T47D (cell line): Measurements from ENCODE around the gene ABL2.
A peak's percentile ranks its signal among the peaks of the same experiment; 100 is the strongest.
"Not testable (repeated sequence)": the region's sequence is repeated elsewhere in the genome, so short reads cannot be mapped to it uniquely, and the experiment has no call there.

Experiments used
- DNase-seq, 2 experiments: peaks; one replicate each; pipeline versions ENCODE4 v3.0.0 to v3.0.0-alpha.2; 2011 to 2012; ENCODE audit warnings: low read depth in 1 of 2, low spot score in 1 of 2
- JUND ChIP-seq: IDR thresholded peaks from 2 replicates; pipeline ENCODE4 v1.6.1; 2012; ENCODE audit warnings: low read depth
- in situ Hi-C: cut with HindIII; loops from 2 replicates; pipeline ENCODE4 v1.10.0; 2016; ENCODE audit warnings: low sequenced_read_pairs, low pct_unique_long_range_greater_than_20kb

Gene ABL2

GRCh38 chr1:179237222-179237621 lies 7.7 kb upstream of the ABL2 start:
- DNase-seq: no peak
- in situ Hi-C loops: no loop called here
- no peak for TF ChIP-seq JUND

DNA sequence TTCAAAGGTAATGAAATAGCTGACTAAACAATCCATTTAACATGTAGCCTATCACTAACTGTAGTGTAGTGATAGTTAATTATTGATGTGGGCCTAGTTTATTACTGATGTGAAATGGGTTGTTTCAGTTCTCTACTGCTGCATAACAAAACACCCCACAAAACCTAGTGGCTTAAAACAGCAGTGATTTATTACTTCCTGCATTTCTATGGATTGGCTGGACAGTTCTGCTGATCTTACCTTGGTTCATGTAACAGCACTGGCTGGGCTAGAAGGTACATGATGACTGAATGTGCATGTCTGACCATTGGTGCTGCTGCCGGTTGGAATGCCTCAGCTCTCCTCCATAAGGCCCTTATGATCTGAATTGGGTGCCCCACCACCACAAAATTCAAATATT lies 5.4 kb upstream of the ABL2 start:
- TF ChIP-seq JUND: no peak
- in situ Hi-C loops: no loop called here
- DNase-seq: no peak

GRCh38 chr1:179231923-179232322 lies 2.4 kb upstream of the ABL2 start:
- in situ Hi-C loops: no loop called here
- TF ChIP-seq JUND: no peak
- no peak for DNase-seq

GRCh38 chr1:179230721-179231120 lies 1.2 kb upstream of the ABL2 start:
- in situ Hi-C loops: no loop called here
- no peak for DNase-seq
- no peak for TF ChIP-seq JUND

- no peak for DNase-seq
- TF ChIP-seq JUND: no peak
- in situ Hi-C loops: no loop called here
These were observed 774 bp upstream of the ABL2 start for GRCh38 chr1:179230251-179230650.

DNA sequence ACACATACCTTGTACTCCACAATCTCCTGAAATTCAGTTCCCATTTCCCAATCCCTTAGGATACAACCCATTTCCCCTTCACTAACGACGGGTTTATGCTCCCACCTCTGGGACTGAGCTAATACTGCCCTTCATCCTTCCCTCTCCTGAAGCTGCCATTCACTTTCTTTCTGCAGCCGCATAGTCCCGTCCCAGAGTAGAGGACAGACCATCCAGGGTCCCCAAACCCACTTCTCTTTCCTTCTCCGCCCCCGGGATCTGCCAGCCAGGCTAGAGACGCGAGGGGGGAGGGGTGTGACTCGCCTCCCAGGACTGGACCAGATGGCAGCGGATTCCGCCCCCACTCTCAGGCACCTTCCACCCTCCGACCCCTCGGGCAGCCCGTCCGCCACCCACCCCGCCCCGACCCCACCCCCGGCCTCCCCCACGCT lies 679 bp downstream of the ABL2 start:
- in situ Hi-C loops: no loop called here
- DNase-seq: peak; percentile 15 to 45

GRCh38 chr1:179226738-179227137 lies 2.7 kb downstream of the ABL2 start:
- no peak for TF ChIP-seq JUND
- DNase-seq: no peak
- in situ Hi-C loops: no loop called here

More for the DNA sequence above, 679 bp downstream of the ABL2 start:
- TF ChIP-seq JUND: no peak

DNA sequence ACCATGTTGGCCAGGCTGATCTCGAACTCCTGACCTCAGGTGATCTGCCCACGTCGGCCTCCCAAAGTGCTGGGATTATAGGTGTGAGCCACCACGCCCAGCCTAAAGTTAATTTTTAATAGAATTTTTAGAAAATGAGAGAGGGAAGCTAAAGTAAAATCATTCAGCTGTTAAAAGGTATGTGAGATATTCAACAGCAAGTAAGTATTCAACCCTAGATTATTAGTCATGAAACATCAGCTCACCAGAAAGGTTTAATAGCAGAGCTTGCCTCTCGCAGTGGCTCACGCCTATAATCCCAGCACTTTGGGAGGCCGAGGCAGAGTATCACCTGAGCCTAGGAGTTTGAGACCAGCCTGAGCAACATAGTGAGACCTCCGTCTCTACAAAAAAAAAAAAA lies 5.0 kb downstream of the ABL2 start:
- in situ Hi-C loops, DNase-seq: not testable (repeated sequence)

- DNase-seq, in situ Hi-C loops: not testable (repeated sequence)
These were observed 8.4 kb downstream of the ABL2 start for GRCh38 chr1:179221121-179221520.

DNA sequence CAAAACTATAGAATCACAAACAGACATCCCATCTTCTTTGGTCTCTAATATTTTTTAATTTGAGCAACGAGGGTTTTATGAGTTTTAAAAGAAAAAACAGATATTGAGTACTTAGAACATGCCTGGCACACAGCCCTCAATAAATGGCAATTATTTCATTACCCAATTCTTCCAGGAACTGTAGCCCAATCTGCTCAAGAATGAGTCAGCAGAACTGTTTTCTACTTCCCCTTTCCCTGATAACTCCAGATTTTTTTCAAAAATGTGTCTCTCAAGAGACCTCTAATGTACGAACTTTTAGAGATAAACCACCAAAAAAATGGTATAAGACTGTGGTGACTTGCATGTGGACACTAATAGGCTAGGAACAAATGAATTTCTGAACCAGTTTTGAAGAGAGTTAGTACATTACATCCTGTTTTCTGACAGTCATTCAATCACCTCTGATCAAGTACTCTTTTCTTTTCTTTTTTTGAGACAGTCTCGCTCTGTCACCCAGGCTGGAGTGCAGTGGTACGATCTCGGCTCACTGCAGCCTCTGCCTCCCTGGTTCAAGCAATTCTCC lies 11.5 kb downstream of the ABL2 start:
- in situ Hi-C loops: no loop called here
- TF ChIP-seq JUND: no peak
- DNase-seq: no peak

DNA sequence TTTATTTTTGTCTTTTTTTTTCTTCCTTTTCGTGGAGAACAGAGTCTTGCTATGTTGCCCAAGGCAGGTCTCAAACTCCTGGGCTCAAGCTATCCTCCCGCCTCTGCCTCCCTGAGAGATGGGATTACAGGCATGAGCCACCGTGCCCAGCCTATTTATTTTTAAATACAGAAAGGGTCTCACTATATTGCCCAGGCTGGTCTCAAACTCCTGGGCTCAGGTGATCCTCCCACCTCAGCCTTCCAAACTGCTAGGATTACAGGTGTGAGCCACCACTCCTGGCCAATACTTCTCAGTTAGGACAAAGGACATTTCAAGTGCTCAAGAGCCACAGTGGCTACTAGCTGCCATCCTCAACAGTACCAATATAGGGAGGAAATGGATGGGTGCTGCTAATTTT lies 16.2 kb downstream of the ABL2 start:
- DNase-seq, in situ Hi-C loops: not testable (repeated sequence)

DNA sequence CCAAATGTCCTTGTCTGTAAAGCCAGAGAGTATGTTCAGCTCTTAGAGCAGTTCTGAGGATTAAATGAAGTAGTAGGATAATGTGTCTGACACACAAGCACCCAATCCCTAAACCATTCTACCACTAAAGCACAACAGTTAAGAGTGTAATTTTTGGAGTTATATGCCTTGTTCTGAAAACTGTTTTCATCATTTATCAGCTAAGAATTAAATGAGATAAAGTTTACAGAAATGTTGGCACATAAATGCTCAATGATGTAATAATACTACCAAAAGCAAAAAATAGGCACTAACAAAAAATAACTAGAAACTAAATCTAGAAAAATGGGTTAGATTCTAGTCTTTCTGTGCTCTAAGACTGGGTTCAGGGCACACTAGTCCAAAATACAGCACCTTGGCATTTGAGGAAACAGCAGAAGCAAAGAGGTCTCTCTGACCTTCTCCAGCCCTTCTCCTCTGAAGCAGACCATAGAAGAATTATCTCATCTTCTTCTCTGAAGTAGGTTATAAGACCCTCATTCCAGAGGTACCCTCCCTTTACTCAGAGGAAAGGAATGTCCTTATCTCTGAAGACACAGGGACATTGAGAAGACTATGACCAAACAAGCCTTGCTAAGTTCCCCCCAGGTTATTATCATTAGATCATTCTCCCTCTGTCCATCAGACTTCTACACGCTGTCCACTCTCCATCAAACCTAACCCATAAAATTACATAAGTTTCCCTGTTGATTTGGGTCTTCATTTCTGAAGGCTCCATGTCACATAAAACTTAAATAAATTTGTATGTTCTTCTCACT lies 20.6 kb downstream of the ABL2 start:
- TF ChIP-seq JUND: no peak
- DNase-seq: no peak
- in situ Hi-C loops: no loop called here

- DNase-seq: no peak
- TF ChIP-seq JUND: no peak
- in situ Hi-C loops: no loop called here
These were observed 22.7 kb downstream of the ABL2 start for GRCh38 chr1:179206812-179207211.

DNA sequence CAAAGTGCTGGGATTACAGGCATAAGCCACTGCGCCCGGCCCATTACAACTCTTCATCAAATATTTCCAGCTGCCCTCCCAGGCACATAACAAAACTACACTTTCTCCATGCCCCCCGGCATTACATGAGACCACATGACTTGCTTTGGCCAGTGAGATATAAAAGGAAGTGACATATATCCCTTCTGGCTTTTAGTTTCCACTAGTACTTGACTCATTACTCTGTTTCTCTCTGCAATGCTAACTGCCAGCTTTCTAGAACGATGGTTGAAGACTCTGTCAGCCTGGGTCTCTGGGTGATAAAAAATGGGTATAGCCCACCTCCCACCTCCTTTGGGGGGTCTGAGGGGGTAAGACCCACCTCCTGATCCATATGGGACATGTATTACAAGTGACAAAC lies 24.2 kb downstream of the ABL2 start:
- in situ Hi-C loops: no loop called here
- TF ChIP-seq JUND: no peak
- DNase-seq: no peak
